GM12878 (cell line): ENCODE data around the gene NFE2L2. TPM values are rescaled to one million over a fixed set of nuclear protein-coding genes. Genes with fewer than 3 reads are reported as not detected.

ENCODE experiments used
- ATAC-seq: fragments of 200-7000 bp; cut with Tn5 transposase; 3 replicates; pipeline ENCODE4 v1.9.1; 2020; ENCODE audit warnings: mild to moderate bottlenecking, moderate library complexity
- BruUV-seq: library from RNA; stranded (reverse); fragments of 400-500 nt; replicated peaks from 2 replicates; lab custom pipeline; 2021; lab: Mats Ljungman, UMichigan
- CTCF ChIA-PET: fragments of 300-600 bp; sonication (Branson Sonifier 250); formaldehyde crosslinking; extraction: SDS; loops from one replicate; lab custom pipeline; 2021; ENCODE audit warnings: inconsistent platforms; lab: Yijun Ruan, JAX
- POLR2A ChIA-PET: fragments of 350-600 bp; formaldehyde crosslinking; extraction: SDS; loops from one replicate; lab custom pipeline; 2021; ENCODE audit warnings: inconsistent platforms; lab: Charles Lee
- RAD21 ChIA-PET: fragments of 300-600 bp; sonication (Branson Sonifier 250); formaldehyde crosslinking; loops from one replicate; lab custom pipeline; 2023; ENCODE audit warnings: antibody characterized with exemption; ENCODE audit not compliant: unreplicated experiment; lab: Charles Lee
- SMC1A ChIA-PET: fragments of 300-600 bp; sonication (Branson Sonifier 250); formaldehyde crosslinking; loops from one replicate; lab custom pipeline; 2023; ENCODE audit not compliant: unreplicated experiment, uncharacterized antibody; lab: Charles Lee
- DNase-seq: peaks from one replicate; pipeline ENCODE4 v3.0.0-alpha.2; 2011; ENCODE audit warnings: low read depth, low spot score
- FAIRE-seq: peaks from 3 replicates; lab custom pipeline; 2011; peaks lifted over from hg19 to GRCh38; lab: Jason Lieb, UNC
- H2AFZ ChIP-seq: 2 replicates; pipeline ENCODE4 v1.6.0; 2011; ENCODE audit warnings: low read depth, low read length, control low read depth; ENCODE audit not compliant: control insufficient read depth
- H3K27ac ChIP-seq: 2 replicates; pipeline ENCODE4 v1.5.1; 2011; ENCODE audit warnings: control low read depth; ENCODE audit not compliant: control insufficient read depth, insufficient read depth
- H3K27me3 ChIP-seq, 2 experiments: replicated peaks in 1 of 2; 2 replicates each; pipeline versions ENCODE4 v1.6.0 to v1.6.1; 2011; ENCODE audit warnings: low read length in 1 of 2; ENCODE audit not compliant: control insufficient read depth in 2 of 2, insufficient read depth in 2 of 2
- H3K36me3 ChIP-seq, 2 experiments: 2 replicates each; pipeline ENCODE4 v1.5.1; 2011; ENCODE audit warnings: low read length in 1 of 2; ENCODE audit not compliant: control insufficient read depth in 2 of 2, insufficient read depth in 2 of 2
- H3K4me1 ChIP-seq: 2 replicates; pipeline ENCODE4 v1.6.1; 2011; ENCODE audit warnings: mild to moderate bottlenecking, low read length, moderate library complexity, mixed read lengths; ENCODE audit not compliant: control insufficient read depth, insufficient read depth
- H3K4me2 ChIP-seq: 2 replicates; pipeline ENCODE4 v1.6.0; 2011; ENCODE audit warnings: control low read depth; ENCODE audit not compliant: control insufficient read depth, insufficient read depth
- H3K4me3 ChIP-seq: fragments of 200-600 bp; sonication (generic); 2 replicates; pipeline ENCODE4 v1.5.1; 2016
- H3K79me2 ChIP-seq: 2 replicates; pipeline ENCODE4 v1.6.0; 2011; ENCODE audit warnings: low read length; ENCODE audit not compliant: control insufficient read depth, insufficient read depth
- H3K9ac ChIP-seq: 2 replicates; pipeline ENCODE4 v1.8.0; 2011; ENCODE audit warnings: low read length, control low read depth, mixed read lengths; ENCODE audit not compliant: control insufficient read depth, insufficient read depth
- H3K9me3 ChIP-seq: replicated peaks from 3 replicates; pipeline ENCODE4 v1.5.1; 2011; ENCODE audit warnings: mild to moderate bottlenecking, low read length; ENCODE audit not compliant: control insufficient read depth, insufficient read depth
- H4K20me1 ChIP-seq: 2 replicates; pipeline ENCODE4 v1.6.0; 2011; ENCODE audit not compliant: control insufficient read depth, insufficient read depth
- ATF2 ChIP-seq: IDR thresholded peaks from 2 replicates; pipeline ENCODE4 v1.6.1; 2012; ENCODE audit warnings: low read length, inconsistent platforms
- ESRRA ChIP-seq: IDR thresholded peaks from 2 replicates; pipeline ENCODE4 v1.6.1; 2012; ENCODE audit warnings: mild to moderate bottlenecking, low read length, improper control_type of control experiment
- JUNB ChIP-seq: IDR thresholded peaks from 2 replicates; pipeline ENCODE4 v1.6.1; 2016; ENCODE audit warnings: antibody characterized with exemption, mild to moderate bottlenecking
- MEF2A ChIP-seq: IDR thresholded peaks from 2 replicates; pipeline ENCODE4 v1.6.1; 2011; ENCODE audit warnings: low read depth, mild to moderate bottlenecking, low read length, moderate library complexity; ENCODE audit not compliant: insufficient read depth
- SP1 ChIP-seq: IDR thresholded peaks from one replicate; pipeline ENCODE4 v1.6.1; 2011; ENCODE audit warnings: low read depth, low read length
- SPI1 ChIP-seq: IDR thresholded peaks from 2 replicates; pipeline ENCODE4 v1.6.1; 2011; ENCODE audit warnings: low read depth, mild to moderate bottlenecking, low read length, moderate library complexity, borderline replicate concordance; ENCODE audit not compliant: insufficient read depth
- ZNF384 ChIP-seq: IDR thresholded peaks from 2 replicates; pipeline ENCODE4 v1.6.1; 2012; ENCODE audit warnings: low read depth, mild to moderate bottlenecking, low read length, improper control_type of control experiment, borderline replicate concordance
- WGBS: methylation state at CpG from one replicate; pipeline ENCODE4 v1.1.6; 2016; ENCODE audit warnings: low lambda C conversion rate; ENCODE audit not compliant: insufficient replicate concordance, insufficient coverage; ENCODE audit errors: missing lambda C conversion rate; 5-methylcytosine and 5-hydroxymethylcytosine counted together
- in situ Hi-C: fragments of 300-500 bp; cut with MboI; formaldehyde crosslinking; loops from 9 replicates; pipeline ENCODE4 v1.14.3; 2018; ENCODE audit warnings: mixed read lengths
- intact Hi-C: fragments of 100-400 bp; cut with micrococcal nuclease; formaldehyde crosslinking; loops from one replicate; pipeline ENCODE4 v1.14.2; 2022; ENCODE audit not compliant: unreplicated experiment
- polyA plus RNA-seq, 11 experiments: library from polyadenylated mRNA; depleted of rRNA in 4 of 11; unstranded in 6 of 11; stranded (reverse) in 5 of 11; fragments of >200 nt; fragmentation: Nextera tagmentation in 4 of 11; fragmentation: Illumina TruSeq in 1 of 11; extraction: Ambion mirVana in 4 of 11; extraction: Trizol in 1 of 11; gene quantifications; 1 replicate in 1 of 11; 2 replicates in 10 of 11; pipeline versions ENCODE4 v1.2.1 to v1.2.3, GENCODE V29; 2011 to 2016; ENCODE audit warnings: inconsistent platforms in 2 of 11, missing spikeins in 2 of 11, low read depth in 1 of 11
- total RNA-seq, 4 experiments: library from RNA; depleted of rRNA in 3 of 4; stranded (reverse); fragments of >200 nt in 3 of 4; fragmentation: Illumina TruSeq in 1 of 4; extraction: Trizol in 1 of 4; gene quantifications; 2 replicates each; pipeline versions ENCODE4 v1.2.1 to v1.2.3, GENCODE V29; 2013 to 2021

NFE2L2 gene
- total and polyA plus RNA-seq, 10 of the 15 experiments (the other 5 are each of a cell fraction or from before 2014, with no cell fraction given) = 18.4 to 69.8 (median 37.1) TPM

DNA sequence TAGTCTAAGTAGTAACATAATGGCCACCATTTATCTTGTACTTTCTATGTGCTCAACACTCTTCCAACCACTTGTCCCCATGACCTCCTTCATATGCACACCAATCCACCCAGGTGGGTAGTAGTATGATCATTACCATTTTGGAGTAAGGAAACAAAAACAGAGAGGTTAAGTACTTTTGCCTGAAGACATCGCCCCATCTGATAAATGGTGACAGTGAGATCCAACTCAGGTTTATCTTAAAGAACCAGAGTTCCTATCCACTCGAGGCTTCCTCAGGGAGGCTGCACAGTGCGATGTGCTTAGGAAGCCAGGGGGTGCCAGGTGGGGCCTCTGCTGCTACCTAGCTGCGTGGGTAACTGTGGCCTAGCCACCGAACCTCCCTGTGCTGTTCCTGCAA, 14.1 kb downstream of the NFE2L2 start:
- Histone ChIP-seq H3K4me3 (no peak overlapping the region), H3K79me2 (peaks cover 85% of the 10 kb centered on the region), H3K27me3 (no peaks in the 10 kb centered on the region), H3K36me3 (peaks cover 0 to 8% of the 10 kb centered on the region in 2 experiments; a peak in 2 of 4 replicates), H3K9ac (no peak overlapping the region), H3K9me3 (no peaks in the 10 kb centered on the region), H3K4me2 (no peak overlapping the region), H3K27ac (no peak overlapping the region), H4K20me1 (peaks cover 7% of the 10 kb centered on the region), H2AFZ (no peak overlapping the region), H3K4me1 (no peaks in the 10 kb centered on the region)
- no peak for ATAC-seq
- ChIA-PET CTCF (interaction anchor here (0.5 to 2.3 kb wide), 2 partner anchors 13 to 53 kb away, joined by 3 to 8 read pairs; no protein-coding TSS in a partner anchor), POLR2A (no interaction called here), SMC1A (interaction anchor here (1.1 to 1.4 kb wide), 3 partner anchors 10 to 21 kb away, joined by 3 to 6 read pairs (median 5); no protein-coding TSS in a partner anchor), RAD21 (interaction anchor here (0.6 to 1.2 kb wide), 4 partner anchors 10 to 85 kb away, joined by 3 to 5 read pairs (median 3); no protein-coding TSS in a partner anchor)
- no peak for FAIRE-seq
- WGBS = 96% methylated on average over 5 of the region's 5 CpGs
- DNase-seq = no peak
- intact Hi-C loops = no loop called here
- TF ChIP-seq ATF2 = no peak
- TF ChIP-seq ESRRA = no peak
- no peak for TF ChIP-seq MEF2A
- TF ChIP-seq SP1 = no peak
- TF ChIP-seq JUNB = no peak
- no peak for TF ChIP-seq ZNF384
- TF ChIP-seq SPI1 = no peak
- in situ Hi-C loops = no loop called here
- no TSS peak for BruUV-seq
